Loucy (cell line): ENCODE results near the gene FLYWCH2.

ENCODE experiments used
- H2AFZ ChIP-seq: fragments of 200-600 bp; sonication (generic); 2 replicates; pipeline ENCODE4 v1.6.0; 2016; ENCODE audit warnings: antibody characterized with exemption, mild to moderate bottlenecking, low read length, moderate library complexity
- H3F3A ChIP-seq: fragments of 200-600 bp; 2 replicates; pipeline ENCODE4 v1.6.0; 2016; ENCODE audit warnings: antibody characterized with exemption, low read depth, mild to moderate bottlenecking
- H3K27me3 ChIP-seq: fragments of 200-600 bp; sonication (generic); 2 replicates; pipeline ENCODE4 v1.6.1; 2014; ENCODE audit warnings: low read length, mild to moderate bottlenecking; ENCODE audit not compliant: insufficient read depth, poor library complexity, severe bottlenecking
- H3K36me3 ChIP-seq: fragments of 200-600 bp; sonication (generic); 2 replicates; pipeline ENCODE4 v1.6.1; 2016; ENCODE audit warnings: low read length; ENCODE audit not compliant: insufficient read depth
- H3K4me1 ChIP-seq: fragments of 200-600 bp; sonication (generic); 2 replicates; pipeline ENCODE4 v1.5.1; 2014; ENCODE audit warnings: low read length, mild to moderate bottlenecking; ENCODE audit not compliant: insufficient read depth, poor library complexity, severe bottlenecking
- H3K4me2 ChIP-seq: fragments of 200-600 bp; sonication (generic); 2 replicates; pipeline ENCODE4 v1.6.0; 2014; ENCODE audit warnings: antibody characterized with exemption, low read length, low read depth, mild to moderate bottlenecking; ENCODE audit not compliant: poor library complexity, severe bottlenecking
- H3K4me3 ChIP-seq: fragments of 200-600 bp; sonication (generic); 2 replicates; pipeline ENCODE4 v1.5.1; 2014; ENCODE audit warnings: low read length, mild to moderate bottlenecking, mixed read lengths; ENCODE audit not compliant: poor library complexity, severe bottlenecking
- H3K79me2 ChIP-seq: fragments of 200-600 bp; sonication (generic); 2 replicates; pipeline ENCODE4 v1.6.1; 2014; ENCODE audit warnings: low read length; ENCODE audit not compliant: insufficient read depth
- H3K9ac ChIP-seq: fragments of 200-600 bp; sonication (generic); 2 replicates; pipeline ENCODE4 v1.6.0; 2014; ENCODE audit warnings: mild to moderate bottlenecking, low read depth, low read length, moderate library complexity; ENCODE audit not compliant: poor library complexity, severe bottlenecking
- H3K9me2 ChIP-seq: fragments of 200-600 bp; sonication (generic); replicated peaks from 2 replicates; pipeline ENCODE4 v1.6.1; 2016; ENCODE audit warnings: low read depth, low read length, mixed read lengths
- H3K9me3 ChIP-seq: fragments of 200-600 bp; sonication (generic); 2 replicates; pipeline ENCODE4 v1.6.1; 2014; ENCODE audit warnings: mild to moderate bottlenecking, antibody characterized with exemption, low read length, low read depth; ENCODE audit not compliant: insufficient read depth
- H4K20me1 ChIP-seq: fragments of 200-600 bp; sonication (generic); 2 replicates; pipeline ENCODE4 v1.6.0; 2014; ENCODE audit warnings: antibody characterized with exemption, low read length, mild to moderate bottlenecking; ENCODE audit not compliant: insufficient read depth, poor library complexity, severe bottlenecking
- EZH2phosphoT487 ChIP-seq: fragments of 200-600 bp; IDR thresholded peaks from 2 replicates; pipeline ENCODE4 v1.6.1; 2018; ENCODE audit warnings: antibody characterized with exemption, mild to moderate bottlenecking, moderate library complexity, borderline replicate concordance
- TF ChIP-seq, protein P1 (sequence below): fragments of 200-600 bp; sonication (generic); conservative IDR thresholded peaks from 2 replicates; pipeline ENCODE4 v1.5.1; 2014; ENCODE audit warnings: mild to moderate bottlenecking, antibody characterized with exemption, low read length

Gene FLYWCH2

GRCh38 chr16:2867661-2867986 lies 15.4 kb upstream of the FLYWCH2 start:
- TF ChIP-seq EZH2phosphoT487, result no peak
- TF ChIP-seq, protein P1, sequence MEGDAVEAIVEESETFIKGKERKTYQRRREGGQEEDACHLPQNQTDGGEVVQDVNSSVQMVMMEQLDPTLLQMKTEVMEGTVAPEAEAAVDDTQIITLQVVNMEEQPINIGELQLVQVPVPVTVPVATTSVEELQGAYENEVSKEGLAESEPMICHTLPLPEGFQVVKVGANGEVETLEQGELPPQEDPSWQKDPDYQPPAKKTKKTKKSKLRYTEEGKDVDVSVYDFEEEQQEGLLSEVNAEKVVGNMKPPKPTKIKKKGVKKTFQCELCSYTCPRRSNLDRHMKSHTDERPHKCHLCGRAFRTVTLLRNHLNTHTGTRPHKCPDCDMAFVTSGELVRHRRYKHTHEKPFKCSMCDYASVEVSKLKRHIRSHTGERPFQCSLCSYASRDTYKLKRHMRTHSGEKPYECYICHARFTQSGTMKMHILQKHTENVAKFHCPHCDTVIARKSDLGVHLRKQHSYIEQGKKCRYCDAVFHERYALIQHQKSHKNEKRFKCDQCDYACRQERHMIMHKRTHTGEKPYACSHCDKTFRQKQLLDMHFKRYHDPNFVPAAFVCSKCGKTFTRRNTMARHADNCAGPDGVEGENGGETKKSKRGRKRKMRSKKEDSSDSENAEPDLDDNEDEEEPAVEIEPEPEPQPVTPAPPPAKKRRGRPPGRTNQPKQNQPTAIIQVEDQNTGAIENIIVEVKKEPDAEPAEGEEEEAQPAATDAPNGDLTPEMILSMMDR, result no peak
- Histone ChIP-seq H3K4me2 (peak overlapping the region; percentile 87), H3K9me2 (no peaks in the 10 kb centered on the region), H3K4me3 (peak overlapping the region; percentile 88), H3K27me3 (no peaks in the 10 kb centered on the region), H3F3A (no peaks in the 10 kb centered on the region), H3K9me3 (no peaks in the 10 kb centered on the region), H2AFZ (peak overlapping the region; percentile 91), H3K79me2 (no peaks in the 10 kb centered on the region), H3K4me1 (peaks cover 4% of the 10 kb centered on the region), H3K9ac (peak overlapping the region; percentile 89), H4K20me1 (no peaks in the 10 kb centered on the region), H3K36me3 (no peaks in the 10 kb centered on the region)

DNA sequence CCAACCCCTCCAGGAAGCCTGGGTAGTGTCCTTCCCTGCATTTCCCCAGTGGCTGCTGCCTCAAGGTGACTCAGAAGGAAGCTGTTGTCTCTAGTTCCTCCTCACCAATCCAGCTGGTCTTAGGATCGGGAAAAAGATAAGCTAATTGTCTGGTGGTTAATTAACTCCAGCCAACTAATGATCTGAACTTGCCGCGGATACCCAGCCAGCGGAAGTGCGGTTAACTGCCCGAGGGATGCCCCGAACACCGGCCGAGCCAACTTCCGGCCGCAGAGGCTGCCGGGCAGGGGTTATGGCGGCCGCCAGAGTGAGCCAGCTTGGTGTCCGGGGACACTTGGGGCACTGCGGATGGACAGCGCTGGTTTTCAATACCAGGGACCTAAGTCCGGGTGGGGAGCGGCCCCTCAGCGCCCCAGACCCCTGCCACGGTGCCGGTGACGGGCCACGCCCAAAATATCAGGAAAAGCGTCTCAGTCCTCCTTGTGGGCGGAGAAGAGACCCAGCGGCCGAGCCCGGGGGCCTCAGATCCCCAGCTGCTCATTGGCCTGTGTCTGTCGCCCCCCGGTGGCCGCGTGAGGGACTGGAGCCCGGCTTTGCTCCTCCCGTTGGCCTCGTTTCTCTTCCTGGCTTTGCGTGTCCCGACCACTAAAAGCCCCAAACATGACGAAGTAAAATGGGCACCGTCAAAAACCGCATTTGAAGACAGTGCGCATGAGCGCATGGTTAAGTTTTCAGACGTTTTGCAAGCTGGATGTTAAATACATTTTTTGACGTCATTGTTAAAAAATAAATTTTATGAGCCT lies 14.8 kb upstream of the FLYWCH2 start:
- Histone ChIP-seq H3K9ac (peak overlapping the region; percentile 89), H3K79me2 (no peaks in the 10 kb centered on the region), H4K20me1 (no peaks in the 10 kb centered on the region), H3K27me3 (no peaks in the 10 kb centered on the region), H2AFZ (peak overlapping the region; percentile 91), H3K4me2 (peak overlapping the region; percentile 87), H3K9me3 (no peaks in the 10 kb centered on the region), H3K4me1 (peaks cover 4% of the 10 kb centered on the region), H3K36me3 (no peaks in the 10 kb centered on the region), H3K9me2 (no peaks in the 10 kb centered on the region), H3K4me3 (peak overlapping the region; percentile 88), H3F3A (no peaks in the 10 kb centered on the region)
- TF ChIP-seq EZH2phosphoT487, result no peak
- TF ChIP-seq, protein P1, result peak; percentile 67

GRCh38 chr16:2871926-2872325 lies 11.1 kb upstream of the FLYWCH2 start:
- Histone ChIP-seq H2AFZ (no peak overlapping the region), H3K36me3 (no peaks in the 10 kb centered on the region), H3K9me2 (no peaks in the 10 kb centered on the region), H3K27me3 (no peaks in the 10 kb centered on the region), H3K9me3 (no peaks in the 10 kb centered on the region), H4K20me1 (no peaks in the 10 kb centered on the region), H3K4me3 (no peak overlapping the region), H3F3A (no peaks in the 10 kb centered on the region), H3K79me2 (no peaks in the 10 kb centered on the region), H3K9ac (no peak overlapping the region), H3K4me1 (peaks cover 4% of the 10 kb centered on the region), H3K4me2 (no peak overlapping the region)
- TF ChIP-seq, protein P1, result no peak
- TF ChIP-seq EZH2phosphoT487, result no peak
